GM12875 (cell line): Measurements from ENCODE around the gene USP48.

Experiments
- H3K4me3 ChIP-seq: one replicate; pipeline ENCODE4 v1.5.1; 2011; ENCODE audit warnings: low read depth, low read length, control low read depth
- CTCF ChIP-seq: IDR thresholded peaks from 2 replicates; pipeline ENCODE4 v1.5.1; 2011; ENCODE audit warnings: low read depth, mild to moderate bottlenecking, control low read depth, inconsistent platforms, low read length, moderate library complexity, borderline replicate concordance; ENCODE audit not compliant: insufficient read depth

The USP48 gene

GRCh38 chr1:21668951-21669257 is 114.0 kb downstream of the USP48 start:
- no peak overlapping the region for H3K4me3 ChIP-seq
- no peak for TF ChIP-seq CTCF

DNA sequence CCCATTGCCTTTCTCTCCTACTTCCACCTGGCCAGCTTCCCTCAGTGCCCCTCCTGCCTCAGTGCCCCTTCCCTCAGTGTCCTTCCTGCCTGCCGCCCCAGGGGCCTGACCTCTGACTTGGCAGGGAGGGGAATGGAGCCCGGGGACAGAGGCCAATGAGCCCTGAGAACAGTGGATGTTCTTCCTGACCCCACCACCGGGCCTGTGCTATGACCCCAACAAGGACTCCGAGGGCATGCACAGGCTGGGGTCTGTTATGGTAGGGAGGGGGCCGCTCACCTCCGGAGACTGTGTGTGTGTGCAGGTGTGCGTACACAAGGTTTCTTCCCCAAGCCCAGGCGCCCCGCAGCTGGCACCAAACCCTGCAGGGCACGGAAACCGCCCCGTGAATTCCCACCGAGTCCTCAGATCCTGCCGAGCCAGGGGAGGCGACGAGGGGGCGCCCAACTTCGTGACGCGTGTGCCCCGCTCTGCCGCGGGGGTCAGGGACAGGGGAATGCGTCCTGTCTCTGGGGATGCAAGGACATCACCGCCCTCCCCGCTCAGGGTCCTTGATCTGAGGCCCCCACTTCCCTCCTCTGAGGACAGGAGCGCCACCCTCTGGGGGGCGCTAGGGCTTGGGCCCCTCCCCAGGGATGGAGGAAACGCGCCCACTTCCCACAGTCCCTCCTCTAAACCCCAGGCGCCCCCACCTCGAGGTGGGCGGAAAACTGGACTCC is 114.6 kb downstream of the USP48 start:
- H3K4me3 ChIP-seq: no peak overlapping the region
- no peak for TF ChIP-seq CTCF

- H3K4me3 ChIP-seq: no peak overlapping the region
- TF ChIP-seq CTCF: no peak
Measured at GRCh38 chr1:21667348-21668231, 115.4 kb downstream of the USP48 start.

GRCh38 chr1:21666576-21667320 is 116.2 kb downstream of the USP48 start:
- H3K4me3 ChIP-seq: no peak overlapping the region
- no peak for TF ChIP-seq CTCF

DNA sequence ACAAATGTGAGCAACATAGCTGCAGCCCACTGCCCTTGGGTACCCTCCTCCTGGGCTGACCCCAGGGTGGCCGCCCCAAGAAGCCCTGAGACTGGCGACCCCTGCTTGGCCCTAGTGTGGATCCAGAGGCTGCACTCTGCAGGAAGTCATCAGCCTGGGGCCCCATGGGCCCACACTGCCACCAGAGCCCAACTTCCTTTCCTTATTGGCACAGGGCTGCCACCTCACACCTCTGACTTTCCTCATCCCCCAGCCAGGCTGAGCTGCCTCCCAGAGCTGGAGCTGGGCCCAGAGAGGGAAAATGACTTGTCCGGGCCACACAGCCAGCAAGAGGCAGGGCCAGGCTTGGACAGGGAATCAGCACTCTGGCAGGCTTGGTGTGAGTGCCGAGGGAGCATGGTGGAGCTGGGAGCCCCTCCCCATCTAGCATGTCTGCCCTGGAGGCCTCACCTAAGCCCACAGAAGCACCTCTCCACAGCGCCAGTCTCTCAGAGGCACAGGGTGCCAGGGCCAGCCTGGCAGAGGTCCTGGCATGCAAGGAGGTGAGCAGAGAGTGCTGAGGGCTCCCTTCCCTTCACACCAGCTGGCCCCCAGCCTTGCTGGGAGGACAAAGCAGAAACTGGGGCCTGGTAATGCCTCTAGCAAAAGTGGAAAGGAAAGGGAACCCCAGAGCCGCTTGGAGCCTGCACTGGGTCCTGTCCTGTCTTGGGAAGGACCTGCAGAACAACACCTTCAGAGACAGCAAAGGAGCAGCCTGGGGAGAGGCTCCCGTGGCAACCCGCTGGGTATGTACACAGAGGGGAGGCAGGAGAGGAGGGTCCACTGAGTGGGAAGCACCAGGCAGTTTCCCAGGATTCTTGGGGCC is 117.0 kb downstream of the USP48 start:
- no peak overlapping the region for H3K4me3 ChIP-seq
- no peak for TF ChIP-seq CTCF

- TF ChIP-seq CTCF: no peak
- H3K4me3 ChIP-seq: no peak overlapping the region
Measured at GRCh38 chr1:21664806-21665588, 118.0 kb downstream of the USP48 start.
